Keratinocyte (primary cell): ENCODE data around the gene ESR2.

ENCODE experiments used
- EZH2 ChIP-seq: IDR thresholded peaks from one replicate; pipeline ENCODE4 v1.6.1; 2012; ENCODE audit warnings: inconsistent platforms, mild to moderate bottlenecking, low read length, moderate library complexity
- TF ChIP-seq, protein P1 (sequence below), 3 experiments: IDR thresholded peaks in 1 of 3; conservative IDR thresholded peaks in 1 of 3; optimal IDR thresholded peaks in 1 of 3; 2 replicates in 2 of 3; 3 replicates in 1 of 3; pipeline versions ENCODE3 to v1.5.1; 2011; ENCODE audit warnings: low read length in 3 of 3, mild to moderate bottlenecking in 3 of 3, moderate library complexity in 2 of 3, control low read depth in 1 of 3, inconsistent platforms in 1 of 3; ENCODE audit not compliant: insufficient read depth in 2 of 3; ENCODE audit errors: extremely low read depth in 1 of 3

- TF ChIP-seq, protein P1, sequence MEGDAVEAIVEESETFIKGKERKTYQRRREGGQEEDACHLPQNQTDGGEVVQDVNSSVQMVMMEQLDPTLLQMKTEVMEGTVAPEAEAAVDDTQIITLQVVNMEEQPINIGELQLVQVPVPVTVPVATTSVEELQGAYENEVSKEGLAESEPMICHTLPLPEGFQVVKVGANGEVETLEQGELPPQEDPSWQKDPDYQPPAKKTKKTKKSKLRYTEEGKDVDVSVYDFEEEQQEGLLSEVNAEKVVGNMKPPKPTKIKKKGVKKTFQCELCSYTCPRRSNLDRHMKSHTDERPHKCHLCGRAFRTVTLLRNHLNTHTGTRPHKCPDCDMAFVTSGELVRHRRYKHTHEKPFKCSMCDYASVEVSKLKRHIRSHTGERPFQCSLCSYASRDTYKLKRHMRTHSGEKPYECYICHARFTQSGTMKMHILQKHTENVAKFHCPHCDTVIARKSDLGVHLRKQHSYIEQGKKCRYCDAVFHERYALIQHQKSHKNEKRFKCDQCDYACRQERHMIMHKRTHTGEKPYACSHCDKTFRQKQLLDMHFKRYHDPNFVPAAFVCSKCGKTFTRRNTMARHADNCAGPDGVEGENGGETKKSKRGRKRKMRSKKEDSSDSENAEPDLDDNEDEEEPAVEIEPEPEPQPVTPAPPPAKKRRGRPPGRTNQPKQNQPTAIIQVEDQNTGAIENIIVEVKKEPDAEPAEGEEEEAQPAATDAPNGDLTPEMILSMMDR (optimal IDR thresholded peaks at IDR 0.05 in 1 of 3, IDR thresholded peaks at IDR 0.05 in 1 of 3, conservative IDR thresholded peaks at IDR 0.05 in 1 of 3; ENCODE audit: extremely low read depth in 1 of 3, insufficient read depth in 2 of 3, low read length in 3 of 3), result no peak
- no peak for TF ChIP-seq EZH2
Measured at GRCh38 chr14:64201296-64201695, 92.9 kb downstream of the ESR2 start.
